Measurements from ENCODE around the gene BCL10.

GRCh38 chr1:85245456-85245855 lies 31.0 kb downstream of the BCL10 start:
- TF ChIP-seq CTCF (tag by site-specific recombination; IDR thresholded peaks at IDR 0.05) (no peak), PRDM4 (tag by site-specific recombination; IDR thresholded peaks at IDR 0.05) (no peak), ZNF174 (tag by site-specific recombination; IDR thresholded peaks at IDR 0.05) (no peak), ZNF24 (tag by site-specific recombination; IDR thresholded peaks at IDR 0.05) (no peak), KLF16 (tag by site-specific recombination; IDR thresholded peaks at IDR 0.05) (no peak), PBX3 (CRISPR knock-in tag; IDR thresholded peaks at IDR 0.05) (no peak), FEZF1 (tag by site-specific recombination; IDR thresholded peaks at IDR 0.05) (no peak), ZFP3 (tag by site-specific recombination; IDR thresholded peaks at IDR 0.05; ENCODE audit: low read depth) (no peak), ZNF658 (tag by site-specific recombination; IDR thresholded peaks at IDR 0.05) (no peak), ELK4 (IDR thresholded peaks at IDR 0.05; ENCODE audit: borderline replicate concordance, low read depth, low read length) (no peak), ZBTB10 (tag by site-specific recombination; IDR thresholded peaks at IDR 0.05) (no peak)
